Erythroblast (primary cell): Measurements from ENCODE around the gene PMM2.

Source experiments
- GATA1 ChIP-seq: IDR thresholded peaks from 2 replicates; pipeline ENCODE4 v1.6.1; 2011; ENCODE audit warnings: low read depth, mild to moderate bottlenecking, control low read depth, low read length, moderate library complexity
- POLR2A ChIP-seq: IDR thresholded peaks from 2 replicates; pipeline ENCODE4 v1.6.1; 2011; ENCODE audit warnings: mild to moderate bottlenecking, low read length

DNA sequence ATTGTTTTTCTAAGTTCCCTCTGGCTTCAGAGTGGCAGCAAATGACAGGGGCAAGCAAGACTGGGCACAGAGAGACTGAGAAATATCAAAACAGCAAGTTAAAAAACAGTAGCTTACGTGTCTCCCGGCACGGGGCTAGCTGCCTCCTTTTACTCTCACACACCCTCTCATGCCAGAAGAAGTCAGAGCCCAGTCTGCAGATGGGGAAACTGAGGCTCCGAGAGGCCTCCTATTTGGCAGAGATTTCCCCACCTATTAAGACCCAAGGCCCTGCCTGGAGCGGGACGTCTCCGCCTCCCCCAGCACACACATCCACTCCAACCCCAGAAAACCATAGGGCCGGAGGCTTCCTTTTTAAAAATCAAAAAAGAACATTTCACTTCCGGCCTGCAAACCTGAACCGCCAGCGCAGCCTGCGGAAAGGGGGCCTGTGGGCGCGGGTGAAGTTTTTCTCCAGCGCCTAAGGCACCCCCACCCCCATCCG, 70.3 kb downstream of the PMM2 start:
- TF ChIP-seq POLR2A (no peak), GATA1 (no peak)
